ENCODE measurements around the gene CYB5R4.

DNA sequence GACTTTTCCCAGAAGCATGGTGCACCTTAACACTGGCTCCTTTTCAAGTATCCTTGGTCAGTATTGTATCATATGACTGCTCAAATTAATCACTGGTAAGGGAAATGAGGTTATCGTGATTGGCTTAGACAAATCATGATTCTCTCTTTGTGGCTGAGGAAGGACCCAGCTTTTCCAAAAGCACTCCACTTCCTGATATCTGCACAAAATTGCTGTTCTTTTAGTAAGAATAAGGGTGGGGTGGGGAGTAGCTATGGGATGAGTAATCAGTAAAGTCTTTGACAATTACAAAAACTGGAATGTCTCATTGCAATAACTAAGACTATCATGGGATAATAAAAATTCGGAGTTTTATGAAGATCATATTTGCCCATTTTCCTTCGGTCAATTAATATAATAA lies 15.3 kb upstream of the CYB5R4 start:
- TF ChIP-seq, protein P1, sequence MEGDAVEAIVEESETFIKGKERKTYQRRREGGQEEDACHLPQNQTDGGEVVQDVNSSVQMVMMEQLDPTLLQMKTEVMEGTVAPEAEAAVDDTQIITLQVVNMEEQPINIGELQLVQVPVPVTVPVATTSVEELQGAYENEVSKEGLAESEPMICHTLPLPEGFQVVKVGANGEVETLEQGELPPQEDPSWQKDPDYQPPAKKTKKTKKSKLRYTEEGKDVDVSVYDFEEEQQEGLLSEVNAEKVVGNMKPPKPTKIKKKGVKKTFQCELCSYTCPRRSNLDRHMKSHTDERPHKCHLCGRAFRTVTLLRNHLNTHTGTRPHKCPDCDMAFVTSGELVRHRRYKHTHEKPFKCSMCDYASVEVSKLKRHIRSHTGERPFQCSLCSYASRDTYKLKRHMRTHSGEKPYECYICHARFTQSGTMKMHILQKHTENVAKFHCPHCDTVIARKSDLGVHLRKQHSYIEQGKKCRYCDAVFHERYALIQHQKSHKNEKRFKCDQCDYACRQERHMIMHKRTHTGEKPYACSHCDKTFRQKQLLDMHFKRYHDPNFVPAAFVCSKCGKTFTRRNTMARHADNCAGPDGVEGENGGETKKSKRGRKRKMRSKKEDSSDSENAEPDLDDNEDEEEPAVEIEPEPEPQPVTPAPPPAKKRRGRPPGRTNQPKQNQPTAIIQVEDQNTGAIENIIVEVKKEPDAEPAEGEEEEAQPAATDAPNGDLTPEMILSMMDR (IDR thresholded peaks at IDR 0.05; ENCODE audit: poor library complexity, severe bottlenecking) = no peak
- TF ChIP-seq EZH2 (IDR thresholded peaks at IDR 0.05; ENCODE audit: borderline replicate concordance, insufficient read depth, low read length, poor library complexity, severe bottlenecking) (no peak), POLR2AphosphoS5 (IDR thresholded peaks at IDR 0.05) (no peak), EP300 (conservative IDR thresholded peaks at IDR 0.05; ENCODE audit: poor library complexity, severe bottlenecking) (no peak), REST (IDR thresholded peaks at IDR 0.05; ENCODE audit: borderline replicate concordance) (no peak), SMC3 (conservative IDR thresholded peaks at IDR 0.05; ENCODE audit: poor library complexity) (no peak)
